Measurements from ENCODE around the gene COCH.

Gene COCH

GRCh38 chr14:30874120-30874998, at the start of gene COCH:
COCH (plus strand) TSS chr14:30874559; CDS start chr14:30874939, 380 bp downstream.
- DNase-seq: no peak

- no peak for DNase-seq
These were observed 48.3 kb upstream of the COCH start for GRCh38 chr14:30826070-30826469.

GRCh38 chr14:30829853-30830252, 44.5 kb upstream of the COCH start:
- no peak for DNase-seq

GRCh38 chr14:30834353-30834752, 40.0 kb upstream of the COCH start:
- DNase-seq: no peak

- DNase-seq: no peak
These were observed 36.0 kb upstream of the COCH start for GRCh38 chr14:30838351-30838750.

- DNase-seq: no peak
These were observed 34.1 kb upstream of the COCH start for GRCh38 chr14:30840086-30840779.

- no peak for DNase-seq
These were observed 31.9 kb upstream of the COCH start for GRCh38 chr14:30842431-30842830.

GRCh38 chr14:30848449-30849240, 25.7 kb upstream of the COCH start:
- no peak for DNase-seq

- DNase-seq: no peak
These were observed 25.0 kb upstream of the COCH start for GRCh38 chr14:30849354-30849753.

GRCh38 chr14:30849983-30850382, 24.4 kb upstream of the COCH start:
- no peak for DNase-seq

- DNase-seq: no peak
These were observed 20.4 kb upstream of the COCH start for GRCh38 chr14:30853946-30854345.

- no peak for DNase-seq
These were observed 19.9 kb upstream of the COCH start for GRCh38 chr14:30854492-30854891.

- DNase-seq: no peak
These were observed 18.9 kb upstream of the COCH start for GRCh38 chr14:30855345-30856037.

- DNase-seq: no peak
These were observed 13.2 kb upstream of the COCH start for GRCh38 chr14:30861200-30861599.

GRCh38 chr14:30864934-30865333, 9.4 kb upstream of the COCH start:
- no peak for DNase-seq

- no peak for DNase-seq
These were observed 5.6 kb upstream of the COCH start for GRCh38 chr14:30868736-30869135.

GRCh38 chr14:30869551-30870155, 4.7 kb upstream of the COCH start:
- no peak for DNase-seq

- no peak for DNase-seq
These were observed 1.8 kb upstream of the COCH start for GRCh38 chr14:30872602-30873001.

- no peak for DNase-seq
These were observed 845 bp upstream of the COCH start for GRCh38 chr14:30873308-30874119.

- DNase-seq: no peak
These were observed 834 bp downstream of the COCH start for GRCh38 chr14:30874999-30875787.

GRCh38 chr14:30875788-30876053, 1.4 kb downstream of the COCH start:
- DNase-seq: no peak

Measured in NCI-H1048 (cell line).